H1 (cell line): ENCODE results near the gene MYO5B. TPM values are rescaled to one million over a fixed set of nuclear protein-coding genes. Genes with fewer than 3 reads are reported as not detected.

ENCODE experiments used
- CTCF ChIA-PET: fragments of 300-600 bp; sonication (Branson Sonifier 250); formaldehyde crosslinking; loops from one replicate; lab custom pipeline; 2021; ENCODE audit not compliant: partially characterized antibody; lab: Charles Lee
- POLR2A ChIA-PET: fragments of 300-600 bp; sonication (Branson Sonifier 250); formaldehyde crosslinking; loops from one replicate; lab custom pipeline; 2021; ENCODE audit warnings: inconsistent platforms; ENCODE audit not compliant: partially characterized antibody; lab: Charles Lee
- DNase-seq, 2 experiments: peaks; one replicate each; pipeline versions ENCODE4 v3.0.0 to v3.0.0-alpha.2; 2010 to 2022; ENCODE audit warnings: low spot score in 2 of 2, low read depth in 1 of 2, mixed read lengths in 1 of 2
- FAIRE-seq: peaks from 2 replicates; lab custom pipeline; 2011; peaks lifted over from hg19 to GRCh38; lab: Jason Lieb, UNC
- H2AFZ ChIP-seq: 2 replicates; pipeline ENCODE4 v1.8.1; 2012; ENCODE audit warnings: low read length, inconsistent platforms
- H2AK5ac ChIP-seq: 2 replicates; pipeline ENCODE4 v1.6.1; 2013; ENCODE audit warnings: low read depth, low read length
- H2BK120ac ChIP-seq: replicated peaks from 2 replicates; pipeline ENCODE3; 2013; ENCODE audit warnings: low read depth, low read length, inconsistent platforms
- H2BK12ac ChIP-seq: 2 replicates; pipeline ENCODE4 v1.6.1; 2013; ENCODE audit warnings: low read depth, low read length
- H2BK15ac ChIP-seq: 2 replicates; pipeline ENCODE4 v1.6.1; 2013; ENCODE audit warnings: low read length
- H2BK20ac ChIP-seq: 2 replicates; pipeline ENCODE4 v1.6.1; 2013; ENCODE audit warnings: low read length
- H2BK5ac ChIP-seq: 2 replicates; pipeline ENCODE4 v1.6.1; 2013; ENCODE audit warnings: low read depth, low read length
- H3K14ac ChIP-seq: 2 replicates; pipeline ENCODE4 v1.6.1; 2013; ENCODE audit warnings: inconsistent platforms; ENCODE audit not compliant: insufficient read length
- H3K18ac ChIP-seq: 2 replicates; pipeline ENCODE4 v1.6.1; 2013; ENCODE audit warnings: low read length; ENCODE audit errors: extremely low read depth
- H3K23ac ChIP-seq: 2 replicates; pipeline ENCODE4 v1.6.1; 2013; ENCODE audit warnings: inconsistent platforms; ENCODE audit not compliant: insufficient read length
- H3K23me2 ChIP-seq: 2 replicates; pipeline ENCODE4 v1.6.1; 2013; ENCODE audit warnings: low read depth, low read length
- H3K27ac ChIP-seq: 2 replicates; pipeline ENCODE4 v1.6.1; 2011; ENCODE audit warnings: low read depth, low read length, inconsistent platforms
- H3K27me3 ChIP-seq, 4 experiments: replicated peaks in 1 of 4; 1 replicate in 1 of 4; 2 replicates in 3 of 4; pipeline versions ENCODE4 v1.6.1 to v1.8.1; 2011 to 2013; ENCODE audit warnings: low read length in 3 of 4, mild to moderate bottlenecking in 3 of 4, inconsistent platforms in 2 of 4, mixed read lengths in 2 of 4, moderate library complexity in 1 of 4; ENCODE audit not compliant: control insufficient read depth in 3 of 4, insufficient read depth in 3 of 4; ENCODE audit errors: extremely low read depth in 1 of 4
- H3K36me3 ChIP-seq, 4 experiments: 2 replicates each; pipeline versions ENCODE4 v1.6.1 to v1.8.1; 2011 to 2013; ENCODE audit warnings: mild to moderate bottlenecking in 4 of 4, low read length in 3 of 4, moderate library complexity in 2 of 4, control low read depth in 1 of 4, inconsistent platforms in 1 of 4; ENCODE audit not compliant: insufficient read depth in 4 of 4, control insufficient read depth in 2 of 4
- H3K4ac ChIP-seq: replicated peaks from 2 replicates; pipeline ENCODE3; 2013; ENCODE audit warnings: low read length, low read depth, mixed read lengths, inconsistent platforms; ENCODE audit not compliant: insufficient read length
- H3K4me1 ChIP-seq, 4 experiments: replicated peaks in 1 of 4; 1 replicate in 1 of 4; 2 replicates in 3 of 4; pipeline versions ENCODE4 v1.6.1 to v1.8.1; 2011 to 2013; ENCODE audit warnings: low read length in 3 of 4, inconsistent platforms in 2 of 4, mixed read lengths in 1 of 4; ENCODE audit not compliant: insufficient read depth in 4 of 4, control insufficient read depth in 3 of 4
- H3K4me2 ChIP-seq, 2 experiments: 2 replicates each; pipeline versions ENCODE4 v1.6.1 to v1.8.1; 2011 to 2013; ENCODE audit warnings: low read depth in 2 of 2, low read length in 2 of 2, control low read depth in 1 of 2, inconsistent platforms in 1 of 2, mild to moderate bottlenecking in 1 of 2; ENCODE audit not compliant: insufficient read depth in 1 of 2
- H3K4me3 ChIP-seq, 4 experiments: fragments of 200-600, 300-600 bp in 1 of 4; sonication (generic), shearing (Covaris generic), sonication (Bioruptor Twin) in 1 of 4; 2 replicates each; pipeline versions ENCODE4 v1.5.1 to v1.8.1; 2011 to 2016; ENCODE audit warnings: low read length in 4 of 4, low read depth in 3 of 4, control low read depth in 2 of 4, inconsistent platforms in 2 of 4, mild to moderate bottlenecking in 2 of 4, mixed read lengths in 1 of 4, moderate library complexity in 1 of 4; ENCODE audit not compliant: insufficient read depth in 2 of 4; ENCODE audit errors: extremely low read depth in 1 of 4
- H3K56ac ChIP-seq: replicated peaks from 2 replicates; pipeline ENCODE3; 2013; ENCODE audit warnings: low read depth, mild to moderate bottlenecking, mixed read lengths, low read length, inconsistent platforms; ENCODE audit not compliant: insufficient read length
- H3K79me1 ChIP-seq: 2 replicates; pipeline ENCODE4 v1.6.1; 2013; ENCODE audit warnings: low read depth, low read length, control low read depth
- H3K79me2 ChIP-seq, 2 experiments: 2 replicates each; pipeline versions ENCODE4 v1.6.1 to v1.8.1; 2012 to 2013; ENCODE audit warnings: low read length in 2 of 2, mild to moderate bottlenecking in 2 of 2, inconsistent platforms in 1 of 2; ENCODE audit not compliant: insufficient read depth in 2 of 2, control insufficient read depth in 1 of 2
- H3K9ac ChIP-seq, 4 experiments: replicated peaks in 1 of 4; 1 replicate in 1 of 4; 2 replicates in 3 of 4; pipeline versions ENCODE4 v1.6.1 to v1.8.1; 2011 to 2013; ENCODE audit warnings: low read depth in 3 of 4, low read length in 3 of 4, control low read depth in 2 of 4, mild to moderate bottlenecking in 2 of 4, moderate library complexity in 2 of 4, inconsistent platforms in 1 of 4; ENCODE audit errors: extremely low read depth in 1 of 4
- H3K9me3 ChIP-seq, 2 experiments: 2 replicates each; pipeline versions ENCODE4 v1.6.1 to v1.8.1; 2012 to 2013; ENCODE audit warnings: mild to moderate bottlenecking in 2 of 2, moderate library complexity in 2 of 2, control low read depth in 1 of 2, inconsistent platforms in 1 of 2, low read depth in 1 of 2, low read length in 1 of 2, mixed read lengths in 1 of 2; ENCODE audit not compliant: insufficient read depth in 2 of 2
- H4K20me1 ChIP-seq, 2 experiments: replicated peaks in 1 of 2; 2 replicates each; pipeline versions ENCODE3 to v1.8.1; 2011 to 2013; ENCODE audit warnings: inconsistent platforms in 2 of 2, low read length in 2 of 2, mild to moderate bottlenecking in 1 of 2; ENCODE audit not compliant: insufficient read depth in 2 of 2, control insufficient read depth in 1 of 2
- H4K5ac ChIP-seq: 2 replicates; pipeline ENCODE4 v1.6.1; 2013; ENCODE audit warnings: low read length, low read depth, mixed read lengths, inconsistent platforms; ENCODE audit not compliant: insufficient read length
- H4K8ac ChIP-seq: 2 replicates; pipeline ENCODE4 v1.8.0; 2013; ENCODE audit warnings: mild to moderate bottlenecking, moderate library complexity, low read length, inconsistent platforms; ENCODE audit not compliant: insufficient read depth; ENCODE audit errors: extremely low read depth
- H4K91ac ChIP-seq: replicated peaks from 2 replicates; pipeline ENCODE3; 2013; ENCODE audit warnings: low read length, mixed read lengths, inconsistent platforms; ENCODE audit not compliant: insufficient read length
- ASH2L ChIP-seq: fragments of 200-600, 300-600 bp; sonication (generic); IDR thresholded peaks from one replicate; pipeline ENCODE4 v1.7.1; 2017; ENCODE audit warnings: low read length
- CBX8 ChIP-seq: fragments of 300-800, 300-1000 bp; sonication (generic); IDR thresholded peaks from 2 replicates; pipeline ENCODE4 v1.7.1; 2016; ENCODE audit warnings: low read depth, low read length, borderline replicate concordance
- CEBPB ChIP-seq: IDR thresholded peaks from 2 replicates; pipeline ENCODE4 v1.6.1; 2012; ENCODE audit warnings: low read depth, low read length
- CHD2 ChIP-seq: IDR thresholded peaks from 2 replicates; pipeline ENCODE4 v1.6.1; 2012; ENCODE audit warnings: low read length, improper control_type of control experiment
- FOSL1 ChIP-seq: IDR thresholded peaks from 2 replicates; pipeline ENCODE4 v1.6.1; 2011; ENCODE audit warnings: mild to moderate bottlenecking, low read depth, low read length, moderate library complexity; ENCODE audit not compliant: insufficient read depth
- JUN ChIP-seq: IDR thresholded peaks from 2 replicates; pipeline ENCODE4 v1.6.1; 2011; ENCODE audit warnings: low read depth, mild to moderate bottlenecking, improper control_type of control experiment, low read length
- NRF1 ChIP-seq: IDR thresholded peaks from 2 replicates; pipeline ENCODE4 v1.6.1; 2011; ENCODE audit warnings: mild to moderate bottlenecking, low read depth, low read length, improper control_type of control experiment
- RAD21 ChIP-seq, 2 experiments: IDR thresholded peaks in 1 of 2; conservative IDR thresholded peaks in 1 of 2; 2 replicates each; pipeline ENCODE4 v1.6.1; 2011; ENCODE audit warnings: low read depth in 2 of 2, low read length in 2 of 2, improper control_type of control experiment in 1 of 2, inconsistent platforms in 1 of 2, mild to moderate bottlenecking in 1 of 2, moderate library complexity in 1 of 2
- RFX5 ChIP-seq: IDR thresholded peaks from 2 replicates; pipeline ENCODE4 v1.6.1; 2011; ENCODE audit warnings: low read depth, low read length, improper control_type of control experiment, borderline replicate concordance
- SUZ12 ChIP-seq: fragments of 200-600 bp; sonication (generic); IDR thresholded peaks from 2 replicates; pipeline ENCODE4 v1.6.1; 2012; ENCODE audit warnings: mild to moderate bottlenecking, inconsistent platforms, low read length, moderate library complexity, mixed read lengths
- YY1 ChIP-seq: IDR thresholded peaks from 2 replicates; pipeline ENCODE4 v1.6.1; 2011; ENCODE audit warnings: low read depth, mild to moderate bottlenecking, low read length
- WGBS, 2 experiments: shearing (Covaris generic) in 1 of 2; methylation state at CpG; one replicate each; pipeline versions ENCODE4 v1.1.6 to v1.1.7; 2013 to 2015; ENCODE audit warnings: low lambda C conversion rate in 2 of 2, mixed read lengths in 2 of 2, inconsistent platforms in 1 of 2, low coverage in 1 of 2, missing lambda C conversion rate in 1 of 2; ENCODE audit not compliant: insufficient replicate concordance in 2 of 2, insufficient coverage in 1 of 2, insufficient read length in 1 of 2; ENCODE audit errors: extremely low coverage in 1 of 2, missing lambda C conversion rate in 1 of 2; 5-methylcytosine and 5-hydroxymethylcytosine counted together
- polyA plus RNA-seq, 7 experiments: library from polyadenylated mRNA; depleted of rRNA in 3 of 7; stranded (reverse) in 5 of 7; unstranded in 2 of 7; fragments of >200 nt in 5 of 7; fragments of 200-250 nt in 2 of 7; gene quantifications; 1 replicate in 5 of 7; 2 replicates in 1 of 7; 4 replicates in 1 of 7; pipeline versions ENCODE4 v1.2.1 to v1.2.3, GENCODE V29; 2011 to 2013; ENCODE audit warnings: missing spikeins in 2 of 7, mixed read lengths in 2 of 7
- total RNA-seq: library from RNA; stranded (reverse); fragmentation: NEBNext Ultra II Directional; extraction: Animal tissue kit (Norgen Biotek cat#: 25700); gene quantifications from 2 replicates; pipeline ENCODE4 v1.2.1, GENCODE V29; 2021
- TF ChIP-seq, protein P1 (sequence below), 3 experiments: IDR thresholded peaks; 1 replicate in 2 of 3; 2 replicates in 1 of 3; pipeline versions ENCODE4 v1.5.1 to v1.6.1; 2011; ENCODE audit warnings: low read length in 3 of 3, mild to moderate bottlenecking in 3 of 3, inconsistent platforms in 2 of 3, low read depth in 1 of 3, moderate library complexity in 1 of 3; ENCODE audit not compliant: insufficient read depth in 1 of 3; ENCODE audit errors: control extremely low read depth in 1 of 3

Gene MYO5B
- total and polyA plus RNA-seq, 2 of the 8 experiments (the other 6 are each of a cell fraction or from before 2014, with no cell fraction given): 6.4 to 7.7 TPM

DNA sequence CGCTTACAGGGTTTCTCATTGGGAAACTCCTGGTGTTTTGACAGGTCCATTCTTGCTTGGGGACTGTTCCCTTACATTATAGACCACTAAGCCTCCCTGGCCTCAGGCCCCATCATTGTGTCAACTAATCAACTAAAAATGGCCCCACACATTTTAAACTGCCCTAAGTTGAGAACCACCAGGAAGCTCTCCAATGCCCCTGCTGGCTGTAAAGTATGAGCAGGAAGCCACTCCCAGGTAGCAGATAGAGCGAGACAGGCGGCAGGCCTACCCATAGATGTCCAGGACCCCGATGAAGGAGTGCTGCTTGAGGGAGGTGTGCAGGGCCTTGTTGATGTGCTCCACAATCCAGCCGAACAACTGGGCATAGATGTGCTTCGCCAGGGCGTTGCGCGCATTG is 220.9 kb downstream of the MYO5B start:
- ChIA-PET POLR2A (no interaction called here), CTCF (interaction anchor here (0.6 to 3.2 kb wide), 3 partner anchors 10 to 26 kb away, joined by 3 to 9 read pairs (median 6); no protein-coding TSS in a partner anchor)
- 92% methylated on average over 9 of the region's 9 CpGs; no CpG with 5 or more reads in 1 of the 2 experiments for WGBS, 2 experiments
- no peak overlapping the region for H2BK15ac ChIP-seq
- FAIRE-seq (no peak), DNase-seq (no peak)
- H3K79me2 ChIP-seq: no peaks in the 10 kb centered on the region
- no peak overlapping the region for H2BK120ac ChIP-seq
- H4K91ac ChIP-seq: no peak overlapping the region
- no peaks in the 10 kb centered on the region for H4K20me1 ChIP-seq
- H3K79me1 ChIP-seq: no peaks in the 10 kb centered on the region
- H3K4ac ChIP-seq: no peak overlapping the region
- no peak overlapping the region for H3K4me3 ChIP-seq
- no peak overlapping the region for H3K27ac ChIP-seq
- H3K23me2 ChIP-seq: no peaks in the 10 kb centered on the region
- no peaks in the 10 kb centered on the region for H3K36me3 ChIP-seq
- no peak overlapping the region for H3K56ac ChIP-seq
- TF ChIP-seq RAD21 (IDR thresholded peaks at IDR 0.05 in 1 of 2, conservative IDR thresholded peaks at IDR 0.05 in 1 of 2; ENCODE audit: low read depth in 2 of 2, low read length in 2 of 2) (peak; percentile 3 to 22; a peak in 1 of 4 replicates), NRF1 (no peak), CBX8 (no peak), ASH2L (no peak), RFX5 (no peak), FOSL1 (no peak), SUZ12 (no peak), JUN (no peak), CHD2 (no peak), CEBPB (no peak), YY1 (no peak)
- TF ChIP-seq, protein P1, sequence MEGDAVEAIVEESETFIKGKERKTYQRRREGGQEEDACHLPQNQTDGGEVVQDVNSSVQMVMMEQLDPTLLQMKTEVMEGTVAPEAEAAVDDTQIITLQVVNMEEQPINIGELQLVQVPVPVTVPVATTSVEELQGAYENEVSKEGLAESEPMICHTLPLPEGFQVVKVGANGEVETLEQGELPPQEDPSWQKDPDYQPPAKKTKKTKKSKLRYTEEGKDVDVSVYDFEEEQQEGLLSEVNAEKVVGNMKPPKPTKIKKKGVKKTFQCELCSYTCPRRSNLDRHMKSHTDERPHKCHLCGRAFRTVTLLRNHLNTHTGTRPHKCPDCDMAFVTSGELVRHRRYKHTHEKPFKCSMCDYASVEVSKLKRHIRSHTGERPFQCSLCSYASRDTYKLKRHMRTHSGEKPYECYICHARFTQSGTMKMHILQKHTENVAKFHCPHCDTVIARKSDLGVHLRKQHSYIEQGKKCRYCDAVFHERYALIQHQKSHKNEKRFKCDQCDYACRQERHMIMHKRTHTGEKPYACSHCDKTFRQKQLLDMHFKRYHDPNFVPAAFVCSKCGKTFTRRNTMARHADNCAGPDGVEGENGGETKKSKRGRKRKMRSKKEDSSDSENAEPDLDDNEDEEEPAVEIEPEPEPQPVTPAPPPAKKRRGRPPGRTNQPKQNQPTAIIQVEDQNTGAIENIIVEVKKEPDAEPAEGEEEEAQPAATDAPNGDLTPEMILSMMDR (IDR thresholded peaks at IDR 0.05; ENCODE audit: control extremely low read depth in 1 of 3, insufficient read depth in 1 of 3, low read depth in 1 of 3, low read length in 3 of 3): peak; percentile 9 to 19 (median 13); a peak in 2 of 4 replicates
- no peak overlapping the region for H4K5ac ChIP-seq
- no peak overlapping the region for H2BK20ac ChIP-seq
- H2AFZ ChIP-seq: no peak overlapping the region
- no peaks in the 10 kb centered on the region for H3K4me1 ChIP-seq
- H3K9ac ChIP-seq: no peak overlapping the region
- H2AK5ac ChIP-seq: no peak overlapping the region
- no peaks in the 10 kb centered on the region for H3K9me3 ChIP-seq
- H3K27me3 ChIP-seq: no peaks in the 10 kb centered on the region
- no peak overlapping the region for H2BK5ac ChIP-seq
- no peak overlapping the region for H3K4me2 ChIP-seq
- H2BK12ac ChIP-seq: peak overlapping the region; percentile 40; the same call in 1 of the 2 replicates
- H4K8ac ChIP-seq: no peak overlapping the region
- no peak overlapping the region for H3K23ac ChIP-seq
- no peak overlapping the region for H3K14ac ChIP-seq
- no peak overlapping the region for H3K18ac ChIP-seq
